Activated CD4-positive, alpha-beta T cell treated with anti-CD3 and anti-CD28 coated beads, Interleukin-2, amount 50 U/mL, for 1 hour (primary cell): ENCODE data around the gene TMA7.

Experiments used
- DNase-seq: peaks from one replicate; pipeline ENCODE4 v3.0.0-alpha.2; 2020

The TMA7 gene

DNA sequence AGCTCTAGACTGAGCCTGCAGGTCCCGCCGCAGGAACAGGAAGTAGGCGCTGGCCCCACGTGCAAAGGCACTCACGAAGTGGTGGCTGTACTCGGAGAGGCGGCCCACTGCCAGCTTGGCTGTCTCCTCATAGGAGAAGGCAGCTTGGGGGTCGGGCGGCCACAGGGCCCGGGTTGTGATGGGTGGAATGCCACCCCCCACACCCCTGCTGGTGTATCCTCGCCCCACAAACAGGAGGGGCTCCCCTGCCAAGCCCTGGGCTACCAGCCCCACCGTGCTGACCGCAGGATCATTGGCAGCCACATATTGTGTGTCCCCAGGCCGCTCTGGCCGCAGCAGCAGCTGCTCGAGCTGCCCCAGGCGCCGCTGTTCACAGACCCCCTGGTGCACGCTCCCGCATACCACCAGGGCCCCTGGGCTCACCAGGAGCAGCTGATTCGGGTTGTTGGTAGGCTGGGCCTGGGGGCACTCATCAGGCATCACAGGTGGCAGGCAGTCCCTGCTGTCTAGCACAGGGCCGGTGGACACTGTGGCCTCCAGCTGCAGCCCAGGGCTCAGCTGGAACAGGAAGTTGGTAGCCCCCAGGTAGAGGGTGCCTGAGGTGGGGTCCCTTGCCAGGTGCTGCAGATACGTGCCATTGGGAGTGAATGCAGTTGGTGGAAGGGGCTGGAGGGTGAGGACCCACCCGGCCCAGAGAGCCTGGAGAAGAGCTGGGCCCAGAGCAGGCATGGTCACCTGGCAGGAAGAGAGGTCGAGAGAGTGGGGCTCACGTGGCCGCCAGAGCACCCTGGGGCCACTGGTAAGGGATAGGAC is 16.0 kb upstream of the TMA7 start:
- DNase-seq = no peak

- DNase-seq = no peak
Observed at GRCh38 chr3:48425281-48425812, 14.7 kb upstream of the TMA7 start.

DNA sequence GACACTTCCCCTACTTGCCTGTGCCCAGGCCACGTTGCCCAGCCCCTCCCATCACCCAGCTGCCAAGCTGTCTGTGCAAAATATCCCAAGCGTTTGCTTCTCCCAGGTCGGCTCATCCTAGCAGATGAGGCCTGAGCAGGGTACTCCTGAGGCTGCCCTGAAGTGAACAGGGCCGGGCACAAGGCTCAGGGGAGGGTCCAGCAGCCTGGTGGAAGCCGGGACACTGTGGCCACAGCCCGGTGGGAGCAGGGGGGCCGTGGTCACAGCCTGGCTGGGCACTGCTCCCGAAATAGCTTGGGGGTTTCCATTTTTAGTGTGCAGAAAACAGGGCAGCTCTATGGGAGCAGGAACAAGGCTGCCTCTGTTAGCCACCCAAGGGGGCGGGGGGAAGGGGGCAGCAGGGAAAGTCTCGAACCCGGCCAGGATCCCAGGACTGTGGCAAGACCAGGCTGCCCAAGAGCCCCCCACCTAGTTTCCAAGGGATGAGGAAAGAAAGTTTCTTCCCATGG is 13.6 kb upstream of the TMA7 start:
- no peak for DNase-seq

DNA sequence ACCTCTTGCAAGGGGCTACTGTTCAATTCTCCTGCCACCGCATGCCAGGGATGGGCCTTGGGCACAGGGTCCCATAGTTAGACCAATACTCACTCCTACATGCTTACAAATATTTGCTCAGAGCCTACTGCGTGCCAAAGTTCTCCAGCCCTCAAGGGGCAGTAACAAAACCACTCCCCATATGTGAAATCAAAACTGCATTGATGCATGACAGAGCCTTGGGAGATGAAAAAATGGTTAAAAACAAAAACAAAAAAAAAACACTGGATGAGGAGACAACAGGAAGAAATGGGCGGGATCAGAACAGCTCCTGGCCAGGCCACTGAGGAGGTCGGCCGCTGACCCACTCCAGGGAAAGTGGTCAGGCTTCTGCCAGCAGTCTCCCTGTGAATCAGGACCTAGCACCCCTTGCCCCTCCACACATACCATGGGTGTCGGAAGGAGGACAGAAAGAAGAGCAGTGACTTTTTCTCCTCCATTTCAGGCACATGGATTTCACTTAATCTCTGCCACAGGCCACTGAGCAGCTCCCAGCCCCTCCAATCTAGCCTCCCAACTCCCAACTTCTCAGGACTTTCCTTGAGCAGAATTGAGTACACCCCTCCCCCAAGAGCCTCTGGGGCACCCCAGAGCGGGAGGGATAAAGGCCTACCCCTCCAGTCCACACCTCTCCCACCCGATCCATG is 13.0 kb upstream of the TMA7 start:
- no peak for DNase-seq

DNA sequence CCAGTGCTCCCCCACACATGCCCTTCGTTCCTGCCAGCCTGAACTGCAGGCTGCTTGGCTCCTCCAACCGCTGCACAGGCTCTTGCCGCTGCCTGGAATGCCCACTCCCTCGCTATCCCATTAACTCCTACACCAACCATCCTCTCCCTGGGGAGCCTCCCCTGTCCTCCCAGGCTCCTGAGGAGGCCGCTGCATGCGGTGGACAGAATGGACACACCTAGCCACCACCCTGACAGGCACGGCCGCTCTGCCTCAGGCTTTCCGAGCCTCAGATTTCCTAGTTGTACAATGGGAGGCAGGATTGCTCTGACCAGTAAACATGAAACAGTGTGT is 12.5 kb upstream of the TMA7 start:
- no peak for DNase-seq

DNA sequence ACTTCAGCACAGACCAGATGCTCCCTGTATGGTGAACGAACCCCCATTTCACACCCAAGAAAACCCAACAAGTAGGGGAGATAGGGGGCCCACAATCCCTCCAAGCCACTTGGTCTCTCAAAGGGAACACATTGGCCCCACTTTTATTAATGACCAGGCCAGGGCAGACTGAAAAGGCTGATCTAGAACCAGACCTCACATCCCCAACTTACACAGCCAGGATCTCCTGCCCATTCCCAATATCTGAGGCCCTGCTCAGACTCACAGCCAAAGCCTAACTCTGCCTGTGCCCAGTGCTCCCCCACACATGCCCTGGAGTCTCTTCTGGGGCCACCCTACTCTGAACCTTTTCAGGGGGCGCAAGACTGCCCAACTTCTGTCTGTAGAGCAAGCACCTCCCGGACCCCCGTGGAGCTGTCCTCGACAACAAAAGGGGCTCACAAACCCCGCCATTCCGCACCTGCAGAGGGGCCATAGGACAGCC is 11.9 kb upstream of the TMA7 start:
- DNase-seq = no peak

GRCh38 chr3:48428572-48429316 is 11.3 kb upstream of the TMA7 start:
- DNase-seq = no peak

- peak; percentile 63 for DNase-seq
Observed at GRCh38 chr3:48429317-48429959, 10.6 kb upstream of the TMA7 start.

GRCh38 chr3:48429960-48430707 is 9.9 kb upstream of the TMA7 start, which contains the start of gene PLXNB1:
Gene PLXNB1, minus strand, starts transcription at chr3:48430086. Its CDS starts 5,475 bp downstream, at chr3:48424611.
- no peak for DNase-seq

DNA sequence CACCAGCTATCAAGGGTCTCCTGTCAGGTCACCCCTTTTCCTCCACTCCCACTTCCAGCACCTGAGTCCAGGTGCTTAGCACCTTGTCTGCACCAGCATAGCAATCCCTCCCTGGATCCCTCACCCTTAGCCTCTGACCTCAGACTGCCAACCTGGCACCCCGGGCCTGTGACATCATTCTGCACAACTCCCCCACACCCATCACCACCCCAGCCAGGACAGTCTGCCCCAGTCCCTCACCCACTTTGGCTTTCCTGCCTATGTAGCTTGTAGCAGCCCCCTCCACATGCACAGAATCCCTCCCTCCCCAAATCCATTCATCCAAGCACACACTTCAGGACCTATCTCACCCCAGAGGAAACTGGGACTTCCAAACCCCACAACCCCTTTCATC is 9.4 kb upstream of the TMA7 start:
- no peak for DNase-seq

DNA sequence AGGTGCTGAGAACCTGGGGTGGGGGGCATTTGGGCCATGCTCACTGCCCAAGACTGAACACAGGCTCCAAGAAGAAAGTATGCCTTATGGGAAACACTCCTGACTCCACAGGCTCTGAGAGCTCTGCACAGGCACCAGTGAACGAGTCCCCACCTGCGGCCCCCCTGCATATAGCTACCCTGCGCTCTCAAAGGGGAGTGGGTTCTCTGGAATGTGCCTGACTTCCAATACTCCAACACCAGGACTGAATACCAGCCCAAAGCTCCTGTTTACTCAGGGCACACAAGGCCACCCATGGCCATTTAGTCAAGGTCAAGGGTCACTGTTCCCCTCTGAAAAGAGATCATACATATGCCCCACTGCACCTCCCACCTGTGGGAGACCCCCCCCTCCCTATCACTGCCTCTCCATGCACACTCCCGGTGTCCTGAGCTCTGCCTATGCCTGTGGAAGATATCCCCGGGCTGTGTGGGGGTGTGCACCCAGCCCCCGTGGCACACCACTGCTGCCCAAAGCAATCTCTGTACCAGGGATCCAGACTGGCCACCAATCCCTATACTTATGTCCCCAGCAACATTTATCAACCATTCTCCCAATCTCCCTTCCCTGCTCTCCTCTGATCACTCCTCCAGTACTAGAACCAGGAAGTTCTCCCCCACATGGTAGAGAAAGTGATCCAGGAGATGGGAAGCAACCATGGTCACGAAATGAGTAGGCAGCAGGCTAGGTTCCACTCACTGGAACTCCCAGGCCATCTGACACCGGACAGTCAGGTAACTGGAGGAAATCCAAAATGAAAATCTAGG is 8.6 kb upstream of the TMA7 start:
- no peak for DNase-seq

DNA sequence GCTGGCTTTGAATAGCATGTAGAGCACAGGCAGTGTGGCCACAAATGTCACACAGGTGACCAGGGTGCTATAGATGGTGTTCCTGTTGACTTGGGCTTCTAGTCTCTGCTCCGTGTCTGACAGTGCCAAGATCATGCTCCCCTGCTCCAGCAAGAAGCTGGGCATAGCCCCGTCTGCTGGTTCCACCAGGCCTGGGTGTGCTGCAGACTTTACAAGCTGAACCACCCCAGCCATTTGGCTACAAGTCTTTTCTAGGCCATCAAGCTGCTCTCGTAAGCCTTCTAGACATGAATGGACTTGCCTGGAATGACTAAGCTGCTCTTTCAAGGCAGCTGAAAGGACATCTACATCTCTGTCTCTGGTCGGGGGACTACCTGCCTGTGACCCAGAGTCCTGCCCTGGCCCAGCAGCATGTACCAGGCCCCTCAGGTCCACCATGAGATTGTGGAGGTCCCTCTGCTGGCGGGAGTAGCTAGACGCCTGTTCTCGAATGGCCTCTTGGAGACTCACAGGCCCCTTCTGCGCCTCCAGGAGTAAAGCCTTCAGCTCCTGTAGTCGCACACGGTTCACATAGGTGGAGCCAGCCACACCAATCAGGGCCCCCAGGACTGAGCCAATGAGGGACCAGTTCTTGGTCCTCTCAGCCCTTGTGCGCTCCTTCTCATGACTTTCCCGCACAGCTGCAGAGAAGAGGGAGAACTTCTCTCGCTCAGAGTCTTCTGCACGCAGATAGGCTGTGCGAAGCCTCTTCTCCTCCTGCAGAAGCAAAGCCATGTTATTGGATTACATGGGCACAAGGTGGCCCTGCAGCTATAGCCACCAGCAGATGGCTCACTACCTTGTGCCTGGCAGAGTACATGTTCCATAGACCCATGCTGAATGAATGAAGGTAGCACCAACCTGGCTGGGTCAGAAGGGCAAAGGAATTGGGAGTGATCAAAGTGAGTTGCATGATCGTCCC is 7.4 kb upstream of the TMA7 start:
- DNase-seq = no peak

DNA sequence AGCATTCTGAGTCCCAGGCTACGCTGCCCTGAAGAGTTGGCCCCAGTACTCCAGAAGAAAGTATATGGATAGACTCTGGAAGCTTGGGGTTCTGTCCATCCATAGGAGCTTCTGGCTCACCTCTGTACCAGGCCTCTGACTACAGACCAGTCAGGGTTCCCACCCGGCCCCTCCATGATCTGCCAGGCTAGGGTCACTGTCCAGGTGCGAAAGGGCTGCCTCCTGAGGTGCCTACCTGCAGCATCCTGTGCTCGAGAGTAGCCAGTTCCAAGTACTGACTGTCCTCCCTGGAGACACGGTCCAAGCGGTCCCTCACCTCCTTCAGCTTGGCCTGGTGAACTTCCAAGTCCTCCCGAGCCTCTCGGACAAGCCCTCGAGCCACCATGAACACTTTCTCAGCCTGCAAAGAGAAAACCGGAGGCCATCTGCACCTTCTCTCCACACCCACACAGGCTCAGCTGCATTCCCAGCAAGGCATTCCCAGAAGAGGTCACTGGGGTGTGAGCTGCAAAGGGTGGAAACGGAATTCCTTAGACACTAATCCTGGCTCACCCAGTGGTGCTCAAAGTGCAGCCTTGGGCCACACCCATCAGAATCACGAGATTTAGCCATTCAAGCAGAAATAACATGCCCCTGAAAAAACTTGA is 6.5 kb upstream of the TMA7 start:
- DNase-seq = no peak

- DNase-seq = no peak
Observed at GRCh38 chr3:48434591-48435222, 5.3 kb upstream of the TMA7 start.

DNA sequence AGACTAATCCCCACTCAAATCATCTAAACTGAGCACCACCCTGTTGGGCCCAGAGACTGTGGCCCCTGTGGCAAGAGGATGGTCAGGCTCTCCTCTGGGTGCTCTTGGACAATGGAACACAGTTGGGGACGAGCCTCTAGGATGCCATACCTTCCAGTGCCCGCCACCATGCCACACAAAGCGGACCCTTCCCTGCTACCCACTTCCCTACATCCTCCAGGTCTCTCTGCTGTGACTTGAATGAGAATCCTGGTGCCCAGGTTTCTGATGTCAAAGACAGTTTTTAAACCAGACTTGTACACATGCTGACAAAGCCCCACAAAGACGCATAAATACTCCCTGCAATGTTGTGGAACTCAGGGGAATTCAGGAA is 4.8 kb upstream of the TMA7 start:
- no peak for DNase-seq

DNA sequence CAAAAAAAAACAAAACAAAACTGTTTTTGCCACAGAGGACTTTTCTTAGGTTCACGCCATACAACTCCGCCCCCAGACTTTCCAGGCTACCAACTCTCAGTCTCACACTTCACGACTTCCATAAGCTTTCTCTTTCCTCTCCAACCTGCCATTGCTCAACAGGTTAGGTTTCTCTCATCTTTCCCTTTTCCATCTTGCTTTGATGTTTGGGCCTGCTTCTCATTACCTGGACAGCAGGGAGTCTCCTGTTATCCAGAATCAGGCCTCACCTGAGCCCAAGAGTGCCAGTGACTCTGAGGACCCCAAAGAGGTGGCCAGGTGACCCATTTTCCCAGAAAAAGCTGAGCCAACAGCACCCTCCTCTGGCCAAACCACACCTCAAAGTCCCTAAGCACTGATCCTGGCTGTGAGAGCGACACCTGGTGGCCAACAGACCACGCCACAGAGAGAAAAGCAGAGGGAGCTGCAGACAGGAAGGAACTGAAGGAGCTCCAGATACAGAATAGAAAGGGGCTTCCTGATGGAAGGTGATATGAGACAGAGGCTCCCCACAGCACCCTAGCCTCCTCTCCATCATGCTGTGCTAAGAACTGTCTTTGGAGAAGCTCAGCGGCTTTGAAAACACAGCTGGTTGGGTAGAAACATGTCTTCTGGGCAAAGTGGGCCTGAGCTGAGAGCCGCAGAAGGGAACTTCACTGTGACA is 4.1 kb upstream of the TMA7 start:
- peak; percentile 85 for DNase-seq

- no peak for DNase-seq
Observed at GRCh38 chr3:48436477-48436787, 3.6 kb upstream of the TMA7 start.

- no peak for DNase-seq
Observed at GRCh38 chr3:48436855-48437254, 3.2 kb upstream of the TMA7 start.
